Activated CD8-positive, alpha-beta memory T cell treated with anti-CD3 and anti-CD28 coated beads for 36 hours (primary cell): ENCODE results near the gene BRINP1. TPM values are rescaled to one million over a fixed set of nuclear protein-coding genes. Genes with fewer than 3 reads are reported as not detected.

ENCODE experiments used
- CTCF ChIA-PET: fragments of 350-600 bp; sonication (Branson Sonifier 250); formaldehyde crosslinking; loops from one replicate; lab custom pipeline; 2021; ENCODE audit warnings: antibody characterized with exemption; lab: Charles Lee
- POLR2A ChIA-PET: fragments of 350-600 bp; sonication (Branson Sonifier 250); formaldehyde crosslinking; loops from one replicate; lab custom pipeline; 2021; ENCODE audit warnings: antibody characterized with exemption; lab: Charles Lee
- total RNA-seq, 2 experiments: library from RNA; stranded (reverse); gene quantifications; one replicate each; pipeline ENCODE4 v1.2.3, GENCODE V29; 2021

Gene BRINP1
- total RNA-seq: not detected

DNA sequence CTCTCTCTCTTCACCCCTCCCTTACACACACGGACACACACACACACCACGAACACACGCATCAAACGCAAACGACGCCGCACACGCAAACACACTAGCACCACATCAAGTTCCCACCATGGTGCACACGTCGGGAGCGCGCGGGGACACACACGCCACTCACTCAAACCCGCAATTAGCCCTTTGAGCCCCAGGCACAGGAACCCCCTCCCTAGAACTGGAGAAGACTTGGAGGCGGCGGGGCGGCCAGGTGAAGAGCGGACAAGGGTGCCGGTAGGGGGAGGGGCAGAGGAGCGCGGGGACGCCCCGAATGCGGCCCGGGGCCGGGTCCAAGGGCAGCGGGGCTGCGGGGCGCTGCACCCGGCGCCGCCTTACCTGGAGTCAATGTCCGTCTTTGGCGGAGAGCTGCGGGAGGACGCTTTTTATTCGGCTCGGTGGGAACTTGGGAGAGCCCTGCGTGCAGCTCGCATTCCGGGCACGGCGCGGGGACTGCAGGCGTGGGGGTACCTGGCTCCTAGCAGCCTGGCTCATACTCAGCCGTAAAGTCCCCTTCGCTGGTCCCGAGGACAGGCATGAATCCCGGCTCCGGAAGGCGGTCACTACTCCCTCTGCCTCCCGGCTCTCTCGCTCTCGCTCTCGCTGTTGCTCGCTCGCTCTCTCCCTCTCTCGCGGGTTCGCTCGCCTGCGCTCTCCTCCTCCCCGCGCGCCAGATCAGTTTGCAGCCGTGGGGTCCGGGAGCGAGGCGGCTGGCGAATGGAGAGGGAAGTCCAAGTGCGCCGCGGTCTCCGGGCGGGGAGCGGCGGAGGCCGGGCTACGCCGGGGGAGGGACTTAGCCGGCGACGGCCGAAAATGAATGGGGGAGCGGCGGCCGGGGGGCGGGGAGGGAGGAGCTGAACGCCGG, at the start of gene BRINP1:
Gene BRINP1, minus strand, starts transcription at position 755 of the 901 bp plus-strand sequence. CDS start 56,080 bp downstream, outside the sequence.
- ChIA-PET CTCF (no interaction called here), POLR2A (no interaction called here)

DNA sequence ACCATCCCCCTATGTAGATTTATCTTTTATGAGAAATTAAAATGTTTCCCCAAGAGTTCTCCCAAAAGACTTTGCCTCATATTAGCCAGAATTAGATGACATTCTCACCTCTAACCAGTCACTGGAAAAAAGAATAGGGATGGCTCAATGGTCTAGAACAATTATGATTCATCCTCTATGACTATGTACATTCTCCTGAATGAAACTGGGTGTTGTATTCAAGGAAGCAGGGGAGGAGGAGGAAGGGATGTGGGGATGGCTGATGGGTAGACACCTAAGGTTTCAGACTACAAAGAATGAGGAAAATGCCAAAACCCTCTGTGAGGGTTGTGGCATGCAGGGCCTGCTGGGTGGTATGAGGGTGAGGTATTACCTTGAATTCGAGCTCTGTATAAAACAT, 49.5 kb upstream of the BRINP1 start:
- ChIA-PET CTCF (no interaction called here), POLR2A (no interaction called here)

- CTCF ChIA-PET: no interaction called here
Observed at GRCh38 chr9:119416793-119417192, 47.6 kb upstream of the BRINP1 start.

GRCh38 chr9:119412399-119412798, 43.2 kb upstream of the BRINP1 start:
- CTCF ChIA-PET: no interaction called here
- POLR2A ChIA-PET: no interaction called here

More at GRCh38 chr9:119416793-119417192, 47.6 kb upstream of the BRINP1 start:
- POLR2A ChIA-PET: no interaction called here

DNA sequence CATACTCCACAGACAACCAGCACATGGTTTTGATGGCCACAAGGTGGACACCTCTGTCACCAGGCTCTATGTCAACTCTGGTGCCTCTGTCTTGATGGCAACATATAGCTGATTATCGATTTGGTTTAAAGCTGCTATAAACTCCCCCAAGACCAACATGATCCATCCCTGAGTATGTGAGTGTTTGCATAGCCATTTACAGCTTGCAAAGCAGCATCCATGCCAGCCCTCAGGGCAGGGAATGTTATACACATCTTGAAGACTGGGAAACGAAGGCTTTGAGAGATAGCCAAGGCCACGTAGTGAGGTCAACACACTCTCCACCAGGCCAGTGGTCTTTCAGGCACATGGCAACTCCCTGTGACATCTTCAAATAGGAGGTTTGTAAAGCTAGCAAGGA, 40.3 kb upstream of the BRINP1 start:
- ChIA-PET POLR2A (no interaction called here), CTCF (no interaction called here)

GRCh38 chr9:119400606-119401005, 31.4 kb upstream of the BRINP1 start:
- CTCF ChIA-PET: no interaction called here

DNA sequence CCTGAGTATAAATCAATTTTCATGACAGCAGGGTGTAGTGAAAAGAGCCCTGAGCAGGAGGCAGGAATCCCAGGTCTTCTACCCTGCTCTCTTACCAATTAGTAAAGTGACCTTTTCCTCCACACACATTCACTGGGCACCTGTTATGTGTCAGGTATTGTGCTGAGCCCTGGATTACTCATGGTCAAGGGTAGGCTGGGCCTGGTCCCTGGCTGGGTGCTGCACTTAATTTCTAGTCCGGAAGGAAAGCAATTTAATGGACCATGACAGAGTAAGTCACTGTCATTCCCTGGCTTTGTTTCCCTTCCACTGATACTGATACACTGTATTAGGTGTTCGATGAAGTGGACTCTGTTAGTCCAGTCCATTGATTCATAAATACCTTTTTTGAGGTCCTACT, 29.1 kb upstream of the BRINP1 start:
- ChIA-PET CTCF (no interaction called here), POLR2A (no interaction called here)

More at GRCh38 chr9:119400606-119401005, 31.4 kb upstream of the BRINP1 start:
- POLR2A ChIA-PET: no interaction called here

DNA sequence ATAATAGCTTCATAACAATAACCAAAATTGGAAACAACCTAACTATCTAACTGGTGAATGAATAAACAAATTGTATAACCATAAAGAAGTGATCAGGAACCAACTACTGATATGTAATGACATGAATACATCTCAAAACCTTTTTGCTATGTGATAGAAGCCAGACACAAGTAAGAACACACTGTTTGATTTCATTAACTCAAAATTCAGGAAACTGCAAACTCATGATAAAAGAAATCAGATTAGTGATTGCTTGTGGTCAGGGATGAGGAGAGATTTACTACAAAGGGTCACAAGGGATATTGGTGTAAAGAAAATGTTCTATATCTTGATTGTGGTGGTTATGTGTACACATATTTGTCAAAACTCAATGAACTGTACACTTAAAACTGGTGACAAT, 22.6 kb upstream of the BRINP1 start:
- ChIA-PET CTCF (no interaction called here), POLR2A (no interaction called here)

DNA sequence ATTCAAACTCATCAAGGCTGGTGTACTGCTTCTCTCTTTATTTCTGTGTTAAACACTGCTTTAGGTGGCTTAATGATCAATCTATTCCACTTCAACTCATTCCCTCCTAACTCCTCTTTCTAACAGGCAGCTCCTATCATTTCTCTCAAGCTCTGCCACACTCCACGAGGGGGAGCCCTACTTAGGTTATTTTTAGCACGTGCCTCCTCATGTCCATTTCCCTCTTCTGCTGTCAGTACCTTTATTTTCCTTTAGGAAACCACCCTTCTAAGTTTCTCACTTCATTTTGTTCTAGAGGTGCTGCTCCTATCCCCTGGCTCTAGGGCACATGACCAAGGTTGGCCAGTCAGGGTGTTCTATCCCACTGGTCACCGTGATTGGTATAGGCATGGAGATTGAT, 6.7 kb upstream of the BRINP1 start:
- ChIA-PET POLR2A (no interaction called here), CTCF (no interaction called here)

- CTCF ChIA-PET: no interaction called here
Observed at GRCh38 chr9:119372951-119373350, 3.7 kb upstream of the BRINP1 start.

GRCh38 chr9:119370816-119371215, 1.6 kb upstream of the BRINP1 start:
- ChIA-PET POLR2A (no interaction called here), CTCF (no interaction called here)

More at GRCh38 chr9:119372951-119373350, 3.7 kb upstream of the BRINP1 start:
- POLR2A ChIA-PET: no interaction called here

- POLR2A ChIA-PET: no interaction called here
- CTCF ChIA-PET: no interaction called here
Observed at GRCh38 chr9:119369680-119370366, 588 bp upstream of the BRINP1 start.

- CTCF ChIA-PET: no interaction called here
- POLR2A ChIA-PET: no interaction called here
Observed at GRCh38 chr9:119368179-119368578, 1.1 kb downstream of the BRINP1 start.

DNA sequence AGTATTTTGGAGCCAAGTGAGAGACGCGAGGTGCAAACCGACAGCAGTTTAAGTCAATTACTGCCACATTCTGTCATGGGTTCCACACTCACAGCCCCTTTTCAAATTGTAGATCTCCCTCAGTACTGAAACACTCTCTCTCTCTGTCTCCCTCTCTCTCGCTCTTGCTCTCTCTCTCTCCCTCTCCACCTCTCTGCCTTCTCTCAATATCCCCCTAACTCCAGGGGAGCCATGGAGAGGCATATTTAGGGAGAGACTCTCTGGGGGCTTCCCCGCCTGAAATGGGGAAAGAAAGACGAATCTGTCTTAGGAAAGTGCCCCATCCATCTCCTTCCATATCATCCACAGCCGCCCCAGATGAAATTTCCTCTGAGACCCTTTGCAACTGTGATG, 1.6 kb downstream of the BRINP1 start:
- ChIA-PET POLR2A (no interaction called here), CTCF (no interaction called here)

DNA sequence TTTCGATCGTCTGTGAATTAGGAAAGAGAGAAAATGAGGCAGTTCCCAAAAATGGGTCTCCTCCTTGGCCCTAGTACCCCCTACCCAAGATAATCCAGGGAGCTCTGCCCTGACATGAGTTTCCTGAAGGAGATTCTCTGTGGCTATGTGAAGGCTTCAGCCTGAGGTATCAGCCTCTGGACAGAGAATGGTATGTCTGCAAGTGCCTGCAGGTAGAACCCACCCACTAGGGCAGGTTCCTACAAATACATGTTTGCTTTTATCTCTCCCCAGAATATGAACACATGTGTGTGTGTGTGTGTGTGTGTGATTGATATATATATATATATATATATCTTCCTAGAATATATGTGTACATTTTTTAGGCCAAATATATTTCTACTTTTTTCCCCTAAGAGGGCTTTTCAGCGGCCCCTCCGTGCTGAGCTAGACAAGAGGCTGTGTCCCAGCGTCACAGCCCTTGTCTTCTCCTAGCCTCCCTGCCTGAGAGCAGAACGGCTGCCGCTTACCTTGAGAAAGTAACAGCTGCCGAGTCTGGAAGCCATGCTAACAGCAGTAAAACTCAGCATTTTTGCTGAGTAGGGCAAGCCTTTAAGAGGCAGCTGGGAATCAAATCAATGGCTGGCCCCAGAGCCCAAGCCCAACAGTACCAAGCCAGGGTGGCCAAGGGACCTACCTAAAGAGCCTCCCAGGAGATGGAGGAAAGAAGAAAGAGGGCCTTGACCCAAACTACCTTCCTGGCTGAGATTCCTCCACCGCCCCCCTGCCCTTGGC, 2.1 kb downstream of the BRINP1 start:
- ChIA-PET POLR2A (no interaction called here), CTCF (no interaction called here)

GRCh38 chr9:119365291-119366027, 3.8 kb downstream of the BRINP1 start:
- ChIA-PET POLR2A (no interaction called here), CTCF (no interaction called here)

- POLR2A ChIA-PET: no interaction called here
- CTCF ChIA-PET: no interaction called here
Observed at GRCh38 chr9:119360237-119360636, 9.0 kb downstream of the BRINP1 start.

- ChIA-PET POLR2A (no interaction called here), CTCF (no interaction called here)
Observed at GRCh38 chr9:119357336-119358096, 11.7 kb downstream of the BRINP1 start.

DNA sequence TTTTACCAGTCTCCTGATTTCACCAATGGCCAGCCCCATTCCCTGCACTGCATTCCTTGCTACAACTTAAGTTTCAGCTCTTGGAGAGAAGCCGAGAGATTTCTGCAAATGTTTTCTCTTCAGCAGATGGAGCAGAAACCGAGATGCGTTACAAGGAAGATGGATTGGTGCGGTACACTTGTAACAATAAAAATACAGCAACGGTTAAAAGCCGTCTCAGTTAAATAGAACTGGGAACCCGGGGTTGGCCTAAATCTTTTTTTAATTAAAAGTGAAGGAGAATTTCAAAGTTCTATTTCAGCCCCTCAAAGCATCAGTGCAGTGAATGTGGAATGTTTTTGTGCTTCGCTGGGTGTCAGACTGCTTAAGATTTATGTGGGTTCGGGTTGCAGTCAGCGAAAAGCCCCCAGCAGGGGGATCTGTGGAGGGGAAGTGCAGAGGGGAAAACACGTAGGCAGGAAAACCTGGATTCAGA, 19.8 kb downstream of the BRINP1 start:
- ChIA-PET POLR2A (no interaction called here), CTCF (no interaction called here)
